Glomerular visceral epithelial cell (primary cell): Measurements from ENCODE around the gene IRF2BP2.
"Not testable (repeated sequence)": the region's sequence is repeated elsewhere in the genome, so short reads cannot be mapped to it uniquely, and the experiment has no call there.

Experiments used
- DNase-seq: peaks from one replicate; pipeline ENCODE4 v3.0.0-alpha.2; 2016; ENCODE audit errors: extremely low spot score

The IRF2BP2 gene

GRCh38 chr1:234601301-234602017 is 8.5 kb downstream of the IRF2BP2 start:
- no peak for DNase-seq

- DNase-seq, result no peak
Observed at GRCh38 chr1:234600418-234601281, 9.3 kb downstream of the IRF2BP2 start.

DNA sequence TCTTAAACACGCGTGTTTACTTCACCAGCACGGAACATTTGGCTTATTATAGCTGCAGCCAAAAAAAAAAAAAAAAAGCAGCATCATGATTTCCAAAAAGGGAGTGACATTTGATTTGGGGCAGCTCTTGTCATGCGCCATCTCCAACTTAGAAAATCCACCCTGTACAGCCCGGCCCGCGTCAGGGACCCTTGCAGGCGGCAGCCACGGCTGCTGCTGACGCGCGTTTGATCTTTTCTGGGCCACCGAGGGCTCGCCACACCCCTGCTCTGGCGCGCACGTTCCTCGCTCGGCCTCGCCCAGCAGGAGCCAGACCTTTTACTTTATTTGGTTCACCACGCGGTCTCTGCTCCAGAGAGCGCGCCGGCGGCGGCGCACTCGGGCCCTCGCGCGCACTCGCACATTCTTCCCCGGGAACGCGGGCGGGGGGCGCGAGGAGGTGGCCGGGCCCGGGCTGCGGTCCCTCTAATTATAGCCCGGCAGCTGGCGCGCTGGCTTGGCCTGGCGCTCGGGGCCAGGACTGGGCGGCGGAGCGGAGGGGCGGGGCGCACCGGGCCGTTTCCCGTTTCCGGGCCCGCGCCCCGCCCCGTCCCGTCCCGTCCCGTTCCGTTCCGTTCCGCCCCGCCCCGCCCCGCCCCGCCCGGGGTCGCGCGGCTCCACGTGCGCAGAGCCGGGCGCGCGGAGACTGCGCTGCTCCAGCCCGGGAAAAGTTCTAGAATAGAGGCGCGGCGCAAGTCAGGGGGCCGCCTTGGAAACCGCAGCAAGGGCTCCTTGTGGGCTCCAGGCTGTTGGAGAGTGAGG is 10.2 kb downstream of the IRF2BP2 start:
- peak; percentile 85 for DNase-seq

GRCh38 chr1:234598974-234599616 is 10.9 kb downstream of the IRF2BP2 start:
- no peak for DNase-seq

DNA sequence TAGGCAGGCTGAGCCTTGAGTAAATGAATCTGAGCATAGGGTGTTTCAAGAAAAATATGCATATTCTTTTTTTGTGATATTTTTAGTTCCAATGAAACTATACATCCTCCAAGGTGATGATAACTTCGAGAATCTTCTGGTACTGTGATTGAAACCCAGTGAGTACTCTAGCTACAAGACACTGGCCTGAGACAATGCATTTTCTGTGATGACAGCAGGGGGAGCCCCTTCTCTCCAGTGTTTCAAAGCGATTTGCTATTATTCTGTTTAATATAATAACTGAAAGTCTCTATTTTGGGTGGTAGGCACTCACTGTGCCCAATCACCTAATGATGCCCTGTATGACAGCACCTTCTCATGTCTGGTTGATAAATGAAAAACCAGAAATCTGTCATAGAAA is 12.1 kb downstream of the IRF2BP2 start:
- DNase-seq, result no peak

- no peak for DNase-seq
Observed at GRCh38 chr1:234595899-234596298, 14.1 kb downstream of the IRF2BP2 start.

- not testable (repeated sequence) for DNase-seq
Observed at GRCh38 chr1:234594575-234594974, 15.4 kb downstream of the IRF2BP2 start.

DNA sequence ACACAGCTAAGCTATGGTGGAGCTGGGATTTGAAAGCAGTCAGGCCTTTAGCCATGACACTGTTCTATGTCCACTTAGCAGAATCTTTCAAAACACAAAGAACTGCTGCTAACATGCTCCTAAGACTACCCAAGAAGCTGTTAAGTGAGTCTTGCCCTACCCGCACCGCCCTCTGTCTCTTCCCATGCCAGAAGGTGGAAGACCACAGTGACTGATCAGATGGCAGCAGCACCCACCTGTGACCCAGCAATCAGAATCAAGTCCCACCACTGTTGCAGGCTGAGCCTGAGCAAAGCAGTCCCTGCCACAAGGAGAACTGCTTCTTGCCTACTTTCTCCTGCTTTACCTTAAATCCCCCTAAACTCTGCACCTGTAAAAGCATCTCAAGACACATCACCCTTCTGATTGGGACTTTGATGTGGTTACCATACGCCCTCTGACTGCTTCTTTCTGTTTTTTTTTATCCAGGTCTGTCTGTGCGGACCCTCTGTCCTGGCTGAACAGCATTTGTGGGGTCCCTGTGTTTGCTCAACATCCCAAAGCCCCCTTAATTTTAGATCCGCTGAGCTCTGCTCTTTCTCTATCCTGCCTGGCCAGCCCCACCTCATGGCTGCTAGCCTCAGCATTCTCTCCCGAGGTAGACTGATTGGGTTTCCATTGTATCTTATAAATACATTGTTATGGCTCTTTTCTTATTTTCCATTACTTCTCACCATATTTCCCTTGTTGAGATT is 16.0 kb downstream of the IRF2BP2 start:
- no peak for DNase-seq

DNA sequence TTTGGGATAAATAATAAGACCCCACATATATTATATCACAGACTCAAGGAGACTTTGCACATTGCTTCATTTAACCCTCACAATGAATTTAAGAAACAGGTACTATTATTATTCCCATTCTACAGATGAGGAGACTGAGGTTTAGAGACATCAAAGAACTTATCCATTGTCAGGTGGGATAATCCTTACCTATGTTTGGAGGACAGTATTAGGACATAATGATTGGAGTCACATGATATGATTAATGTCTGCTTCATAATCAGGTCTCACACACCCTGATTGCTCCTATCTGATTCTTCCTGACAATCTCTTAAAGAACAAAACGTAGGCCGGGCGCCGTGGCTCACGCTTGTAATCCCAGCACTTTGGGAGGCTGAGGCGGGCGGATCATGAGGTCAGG is 16.9 kb downstream of the IRF2BP2 start:
- DNase-seq, result no peak

DNA sequence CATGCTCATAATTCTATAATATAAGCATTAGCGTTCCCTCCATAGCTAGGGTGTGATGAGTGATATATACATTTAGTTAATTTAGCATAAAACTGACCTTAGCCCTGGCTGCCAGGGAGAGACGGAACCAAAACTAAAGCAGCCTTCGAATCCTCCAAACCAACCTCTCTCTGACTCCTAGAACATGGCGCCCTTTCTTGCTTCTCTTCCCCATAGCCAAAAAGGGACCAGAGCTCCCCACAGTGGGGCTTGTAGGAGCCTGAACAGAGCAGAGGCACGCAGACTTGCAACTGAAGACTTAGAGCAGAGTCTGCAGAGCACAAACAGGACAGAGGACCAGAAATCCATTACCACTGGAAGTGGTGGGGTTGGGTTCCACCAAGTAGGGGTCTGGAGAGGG is 17.7 kb downstream of the IRF2BP2 start:
- DNase-seq, result no peak

DNA sequence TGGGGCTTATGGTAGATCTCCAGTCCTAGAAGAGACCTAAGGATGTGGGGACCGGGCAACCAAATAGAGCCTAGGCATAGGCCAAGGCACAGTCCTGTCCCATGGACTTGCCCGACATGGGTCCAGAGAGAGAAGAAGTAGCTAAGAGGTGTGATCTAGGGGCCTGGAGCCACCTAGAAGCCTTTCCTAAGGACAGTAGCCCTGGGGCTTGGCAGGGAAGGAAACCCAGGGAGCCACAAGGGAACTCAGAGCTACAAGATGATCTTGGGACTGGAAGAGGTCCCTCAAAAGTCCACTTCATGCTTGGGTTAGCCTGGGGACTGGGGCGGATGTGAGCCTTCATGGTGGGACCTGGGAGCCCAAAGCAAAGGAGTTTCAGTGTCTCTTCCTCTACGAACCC is 18.8 kb downstream of the IRF2BP2 start:
- DNase-seq, result no peak

- DNase-seq, result peak; percentile 31
Observed at GRCh38 chr1:234589854-234590620, 19.9 kb downstream of the IRF2BP2 start.

DNA sequence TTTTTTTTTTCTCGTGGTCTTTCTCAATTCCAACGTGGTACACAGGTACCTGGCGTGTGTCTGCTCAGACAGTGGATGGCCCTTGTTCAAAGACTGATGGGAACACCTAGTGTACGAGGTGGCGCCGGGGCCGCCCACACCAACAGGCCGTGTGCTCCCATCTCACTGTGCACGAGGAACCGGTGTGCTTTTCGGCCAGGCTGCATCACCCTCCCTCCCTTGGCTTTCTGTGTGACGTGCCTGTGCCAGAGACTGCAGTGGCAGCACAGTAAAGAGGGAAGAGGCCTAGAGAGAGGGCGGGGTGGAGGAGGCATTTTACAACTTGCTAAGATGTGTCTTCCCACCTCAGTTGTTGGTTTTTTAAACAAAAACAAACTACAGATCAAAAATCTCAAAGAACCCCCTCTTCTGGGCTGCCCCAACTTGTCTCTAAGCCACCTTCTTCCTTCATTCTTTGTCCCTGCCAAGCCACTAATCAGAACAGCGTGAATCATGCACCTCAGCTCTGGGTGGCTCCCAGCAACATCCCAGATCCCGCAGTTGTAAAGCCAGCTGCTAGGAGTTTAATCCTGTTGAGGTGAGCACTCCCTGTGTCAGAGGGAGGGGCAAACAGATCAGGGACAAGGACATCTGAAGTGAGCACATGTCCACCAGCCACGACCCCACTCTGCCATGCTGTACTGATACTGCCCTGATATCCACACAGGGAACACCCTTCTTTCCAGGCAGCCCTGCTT is 20.7 kb downstream of the IRF2BP2 start:
- no peak for DNase-seq

DNA sequence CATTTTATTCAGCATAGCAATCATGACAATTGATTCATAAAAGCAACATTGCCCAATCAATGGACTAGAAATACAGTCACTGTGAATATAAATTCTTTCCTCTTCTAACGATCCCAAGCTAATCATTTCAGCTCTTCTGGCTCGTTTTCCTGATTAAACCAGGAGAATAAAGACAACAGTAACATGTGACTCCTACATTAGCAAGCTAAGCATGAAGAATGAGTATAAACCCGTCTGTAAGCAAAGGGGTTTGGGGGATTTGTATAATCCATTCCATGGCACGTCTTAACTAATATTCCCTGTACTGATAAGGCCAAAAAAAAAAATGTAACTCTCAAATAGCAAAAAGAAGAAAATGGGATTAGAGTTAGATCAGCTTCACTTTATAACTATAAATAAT is 21.6 kb downstream of the IRF2BP2 start:
- DNase-seq, result no peak

GRCh38 chr1:234586892-234587485 is 23.0 kb downstream of the IRF2BP2 start:
- no peak for DNase-seq

DNA sequence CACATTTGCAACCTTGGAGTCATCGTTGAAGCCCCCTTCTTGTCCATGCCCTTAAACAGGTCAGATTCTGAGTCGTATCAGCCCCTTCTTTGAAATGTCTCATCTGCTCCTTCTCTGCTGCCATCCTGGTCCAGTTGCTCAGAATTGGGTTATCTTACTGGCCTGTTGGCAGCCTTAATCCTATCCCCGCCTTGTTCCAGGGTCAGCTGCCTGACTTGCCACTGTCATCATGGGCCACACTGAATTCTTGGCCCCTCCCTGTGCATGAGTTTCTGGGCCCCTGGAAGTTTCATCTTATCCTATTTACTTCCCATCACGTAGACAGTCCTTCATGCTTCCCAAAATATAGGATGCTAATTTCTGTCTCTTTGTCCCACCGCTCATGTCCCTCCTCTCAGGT is 23.7 kb downstream of the IRF2BP2 start:
- no peak for DNase-seq

DNA sequence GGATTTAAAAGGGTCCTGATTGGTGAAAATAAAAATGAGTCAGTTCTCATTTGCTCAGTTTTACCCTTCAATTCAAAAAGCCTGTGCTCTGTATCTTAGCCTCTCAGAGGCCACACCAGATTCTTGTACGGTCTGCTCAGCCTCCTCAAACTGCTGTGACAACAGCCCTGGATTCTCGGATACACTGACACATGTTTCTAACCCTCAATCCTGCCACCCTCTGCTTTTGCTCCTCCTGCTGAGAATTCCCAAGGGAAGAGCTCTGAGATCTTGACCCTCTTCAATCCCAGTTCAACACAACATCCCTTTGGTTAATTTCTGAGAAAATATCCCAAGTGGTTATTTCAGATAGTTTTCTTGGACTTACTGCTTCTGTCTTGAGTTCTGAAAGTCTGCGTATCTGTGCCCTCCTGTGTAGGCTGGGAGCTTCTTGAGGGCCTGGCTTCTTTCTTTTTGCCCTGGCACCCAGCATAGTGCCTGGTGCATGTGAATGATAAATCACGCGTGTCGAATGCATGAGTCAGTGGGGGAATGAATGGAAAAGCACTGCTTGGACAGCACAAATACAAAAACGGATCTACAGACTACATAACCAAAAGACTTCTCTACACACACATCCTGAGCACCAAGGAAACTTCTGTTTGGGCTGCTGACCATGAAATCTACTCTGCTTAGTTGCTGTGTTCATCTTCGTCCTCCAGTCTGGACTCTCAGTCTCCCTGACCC is 24.5 kb downstream of the IRF2BP2 start:
- DNase-seq, result no peak

GRCh38 chr1:234584926-234585325 is 25.1 kb downstream of the IRF2BP2 start:
- DNase-seq, result no peak

GRCh38 chr1:234584420-234584805 is 25.6 kb downstream of the IRF2BP2 start:
- DNase-seq, result no peak
